Articular chondrocyte of knee joint (primary cell): ENCODE results near the gene TNFAIP8. TPM values are rescaled to one million over a fixed set of nuclear protein-coding genes. Genes with fewer than 3 reads are reported as not detected.

Experiments used
- small RNA-seq: library from RNA; depleted of rRNA; stranded (forward); fragments of <200 nt; gene quantifications from one replicate; pipeline ENCODE3, GENCODE V24; 2012
- total RNA-seq: library from RNA; depleted of rRNA; stranded (reverse); fragments of >200 nt; gene quantifications from 2 replicates; pipeline ENCODE4 v1.2.3, GENCODE V29; 2012

The TNFAIP8 gene
- total RNA-seq: 14.2 and 31.1 TPM in 2 replicates

DNA sequence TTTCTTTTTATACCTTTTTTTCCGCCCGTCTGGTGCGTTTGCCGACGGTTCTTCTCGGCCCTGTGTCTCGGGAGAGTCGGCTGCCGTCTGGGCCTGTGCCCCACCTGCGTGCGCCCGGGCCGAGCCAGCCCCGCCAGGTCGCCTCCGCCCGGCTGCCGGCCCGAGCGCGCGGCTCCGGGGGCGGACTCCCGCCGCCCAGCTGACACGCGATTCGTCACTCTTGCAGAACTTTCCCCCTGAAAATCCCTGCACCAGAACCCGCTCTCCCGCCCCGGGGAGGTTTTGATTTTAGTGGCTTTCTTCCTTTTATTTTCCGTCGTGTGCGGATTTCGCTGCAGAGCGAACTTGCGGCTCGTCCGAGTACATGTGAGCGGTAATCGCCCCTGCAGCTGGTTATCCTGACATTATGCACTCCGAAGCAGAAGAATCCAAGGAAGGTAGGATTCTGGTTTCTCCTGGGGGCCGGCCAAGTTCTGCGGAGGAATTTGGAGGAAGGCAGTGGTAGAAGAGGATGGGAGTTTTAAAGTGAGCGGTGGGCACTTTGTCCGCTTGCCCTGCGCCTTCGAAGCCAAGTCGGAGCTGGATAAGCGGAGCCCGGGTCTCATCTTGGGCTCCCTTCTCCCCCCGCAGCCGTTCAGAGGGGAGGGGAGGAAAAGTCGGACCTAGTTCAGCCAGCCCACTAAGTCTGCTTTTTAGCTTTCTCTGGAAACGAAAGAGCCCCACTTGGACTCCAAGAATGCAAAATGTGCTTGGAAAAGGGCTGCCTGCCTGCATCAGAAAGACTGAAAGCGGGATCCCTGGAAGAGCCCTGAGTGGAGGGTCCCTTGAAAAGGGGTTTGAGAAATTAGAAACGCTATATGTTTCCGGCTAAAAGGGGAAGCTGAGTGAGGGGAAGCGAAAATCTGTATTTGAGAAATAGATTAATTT, at the start of gene TNFAIP8:
Gene TNFAIP8, plus strand, starts transcription at position 335 of the 927 bp plus-strand sequence. Its CDS starts 72 bp downstream, at position 407.

Small RNAs within 50 kb of the gene (small RNA-seq; reads per million reads assigned to genes)
- gene RN7SL174P: not detected
- gene RNA5SP190: not detected

Other genes starting within 250 kb of the TNFAIP8 start
- gene HSD17B4, start 96.5 kb downstream of the TNFAIP8 start, total RNA-seq: 144 and 154 TPM in 2 replicates